ENCODE measurements around the gene MRGPRD.

- TF ChIP-seq, protein P1, sequence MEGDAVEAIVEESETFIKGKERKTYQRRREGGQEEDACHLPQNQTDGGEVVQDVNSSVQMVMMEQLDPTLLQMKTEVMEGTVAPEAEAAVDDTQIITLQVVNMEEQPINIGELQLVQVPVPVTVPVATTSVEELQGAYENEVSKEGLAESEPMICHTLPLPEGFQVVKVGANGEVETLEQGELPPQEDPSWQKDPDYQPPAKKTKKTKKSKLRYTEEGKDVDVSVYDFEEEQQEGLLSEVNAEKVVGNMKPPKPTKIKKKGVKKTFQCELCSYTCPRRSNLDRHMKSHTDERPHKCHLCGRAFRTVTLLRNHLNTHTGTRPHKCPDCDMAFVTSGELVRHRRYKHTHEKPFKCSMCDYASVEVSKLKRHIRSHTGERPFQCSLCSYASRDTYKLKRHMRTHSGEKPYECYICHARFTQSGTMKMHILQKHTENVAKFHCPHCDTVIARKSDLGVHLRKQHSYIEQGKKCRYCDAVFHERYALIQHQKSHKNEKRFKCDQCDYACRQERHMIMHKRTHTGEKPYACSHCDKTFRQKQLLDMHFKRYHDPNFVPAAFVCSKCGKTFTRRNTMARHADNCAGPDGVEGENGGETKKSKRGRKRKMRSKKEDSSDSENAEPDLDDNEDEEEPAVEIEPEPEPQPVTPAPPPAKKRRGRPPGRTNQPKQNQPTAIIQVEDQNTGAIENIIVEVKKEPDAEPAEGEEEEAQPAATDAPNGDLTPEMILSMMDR (IDR thresholded peaks at IDR 0.05) = no peak
- TF ChIP-seq EZH2 (IDR thresholded peaks at IDR 0.05; ENCODE audit: borderline replicate concordance, insufficient read depth, low read depth, low read length, poor library complexity, severe bottlenecking) = no peak
Observed at GRCh38 chr11:68998390-68998911, 17.7 kb upstream of the MRGPRD start.
